OCI-LY1 (cell line): ENCODE data around the gene ZNF804B.

ENCODE experiments used
- H2AFZ ChIP-seq: fragments of 200-600 bp; sonication (generic), shearing (Covaris generic); 2 replicates; pipeline ENCODE4 v1.6.0; 2014; ENCODE audit warnings: antibody characterized with exemption, mild to moderate bottlenecking, low read length
- H3F3A ChIP-seq: fragments of 200-600 bp; sonication (generic), shearing (Covaris generic); 2 replicates; pipeline ENCODE4 v1.6.0; 2014; ENCODE audit warnings: mild to moderate bottlenecking, antibody characterized with exemption, low read length, moderate library complexity; ENCODE audit not compliant: insufficient read depth
- H3K27ac ChIP-seq: fragments of 200-600 bp; sonication (generic); 2 replicates; pipeline ENCODE4 v1.5.1; 2014; ENCODE audit warnings: low read length, mixed run types, mild to moderate bottlenecking, low read depth; ENCODE audit not compliant: poor library complexity, severe bottlenecking
- H3K27me3 ChIP-seq: fragments of 200-600 bp; sonication (generic); 2 replicates; pipeline ENCODE4 v1.6.0; 2014; ENCODE audit warnings: antibody characterized with exemption, mild to moderate bottlenecking, low read length, moderate library complexity; ENCODE audit not compliant: insufficient read depth
- H3K36me3 ChIP-seq: fragments of 200-600 bp; sonication (generic); 2 replicates; pipeline ENCODE4 v1.6.1; 2014; ENCODE audit warnings: mild to moderate bottlenecking, antibody characterized with exemption, low read length, moderate library complexity, mixed read lengths; ENCODE audit not compliant: insufficient read depth
- H3K4me1 ChIP-seq: fragments of 200-600 bp; sonication (generic); 2 replicates; pipeline ENCODE4 v1.5.1; 2014; ENCODE audit warnings: mild to moderate bottlenecking, low read length, moderate library complexity; ENCODE audit not compliant: insufficient read depth, severe bottlenecking
- H3K4me2 ChIP-seq: fragments of 200-600 bp; sonication (generic), shearing (Covaris generic); 2 replicates; pipeline ENCODE4 v1.6.1; 2014; ENCODE audit warnings: low read length
- H3K4me3 ChIP-seq: fragments of 200-600 bp; sonication (generic); 2 replicates; pipeline ENCODE4 v1.5.1; 2014; ENCODE audit warnings: low read length, low read depth, mild to moderate bottlenecking, mixed read lengths; ENCODE audit not compliant: poor library complexity, severe bottlenecking
- H3K79me2 ChIP-seq: fragments of 200-600 bp; shearing (Covaris generic); 2 replicates; pipeline ENCODE4 v1.6.1; 2016; ENCODE audit warnings: mixed run types, low read length, mixed read lengths; ENCODE audit not compliant: insufficient read depth
- H3K9ac ChIP-seq: fragments of 200-600 bp; sonication (generic), shearing (Covaris generic); 2 replicates; pipeline ENCODE4 v1.6.1; 2014; ENCODE audit warnings: mild to moderate bottlenecking, low read length, mixed read lengths
- H3K9me2 ChIP-seq: fragments of 200-600 bp; sonication (generic), shearing (Covaris generic); 2 replicates; pipeline ENCODE4 v1.6.1; 2014; ENCODE audit warnings: low read depth, mild to moderate bottlenecking, low read length, mixed read lengths
- H3K9me3 ChIP-seq: fragments of 200-600 bp; shearing (Covaris generic); 2 replicates; pipeline ENCODE4 v1.6.1; 2014; ENCODE audit warnings: low read length, mixed read lengths
- H4K20me1 ChIP-seq: fragments of 200-600 bp; sonication (generic), shearing (Covaris generic); 2 replicates; pipeline ENCODE4 v1.6.0; 2016; ENCODE audit warnings: mild to moderate bottlenecking, low read length; ENCODE audit not compliant: insufficient read depth
- EZH2 ChIP-seq: fragments of 200-600 bp; sonication (generic), shearing (Covaris generic); IDR thresholded peaks from 2 replicates; pipeline ENCODE4 v1.8.0; 2017; ENCODE audit warnings: borderline replicate concordance, mixed run types, mild to moderate bottlenecking, antibody characterized with exemption, low read length, moderate library complexity, mixed read lengths
- TF ChIP-seq, protein P1 (sequence below): fragments of 200-600 bp; sonication (generic), shearing (Covaris generic); IDR thresholded peaks from 2 replicates; pipeline ENCODE4 v1.5.1; 2017; ENCODE audit warnings: mild to moderate bottlenecking, antibody characterized with exemption, low read length, moderate library complexity, mixed read lengths

ZNF804B gene

DNA sequence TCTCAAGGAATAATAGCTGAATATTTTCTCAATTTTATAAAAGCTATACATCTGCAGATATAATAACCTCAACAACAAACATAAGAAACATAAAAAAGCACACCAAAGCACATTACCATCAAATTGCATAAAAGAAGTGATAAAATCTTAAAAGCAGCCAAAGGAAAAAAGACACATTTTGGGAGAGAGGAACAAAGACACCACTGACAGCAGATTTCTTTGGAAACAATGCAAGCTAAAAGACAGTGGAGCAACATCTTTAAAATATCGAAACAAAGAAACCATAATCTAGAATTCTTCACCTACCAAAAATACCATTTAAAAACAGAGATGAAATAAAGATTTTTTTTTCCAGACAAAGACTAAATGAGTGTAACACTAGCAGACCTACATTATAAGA, 91.7 kb downstream of the ZNF804B start:
- H3K79me2 ChIP-seq: no peaks in the 10 kb centered on the region
- H3F3A ChIP-seq: no peaks in the 10 kb centered on the region
- H3K9me3 ChIP-seq: no peaks in the 10 kb centered on the region; the same call in 1 of the 2 replicates
- H3K9ac ChIP-seq: no peak overlapping the region
- no peak overlapping the region for H3K27ac ChIP-seq
- H4K20me1 ChIP-seq: no peaks in the 10 kb centered on the region
- no peak overlapping the region for H2AFZ ChIP-seq
- no peak overlapping the region for H3K4me3 ChIP-seq
- no peak overlapping the region for H3K4me2 ChIP-seq
- no peaks in the 10 kb centered on the region for H3K27me3 ChIP-seq
- H3K36me3 ChIP-seq: no peaks in the 10 kb centered on the region
- no peak for TF ChIP-seq EZH2
- TF ChIP-seq, protein P1, sequence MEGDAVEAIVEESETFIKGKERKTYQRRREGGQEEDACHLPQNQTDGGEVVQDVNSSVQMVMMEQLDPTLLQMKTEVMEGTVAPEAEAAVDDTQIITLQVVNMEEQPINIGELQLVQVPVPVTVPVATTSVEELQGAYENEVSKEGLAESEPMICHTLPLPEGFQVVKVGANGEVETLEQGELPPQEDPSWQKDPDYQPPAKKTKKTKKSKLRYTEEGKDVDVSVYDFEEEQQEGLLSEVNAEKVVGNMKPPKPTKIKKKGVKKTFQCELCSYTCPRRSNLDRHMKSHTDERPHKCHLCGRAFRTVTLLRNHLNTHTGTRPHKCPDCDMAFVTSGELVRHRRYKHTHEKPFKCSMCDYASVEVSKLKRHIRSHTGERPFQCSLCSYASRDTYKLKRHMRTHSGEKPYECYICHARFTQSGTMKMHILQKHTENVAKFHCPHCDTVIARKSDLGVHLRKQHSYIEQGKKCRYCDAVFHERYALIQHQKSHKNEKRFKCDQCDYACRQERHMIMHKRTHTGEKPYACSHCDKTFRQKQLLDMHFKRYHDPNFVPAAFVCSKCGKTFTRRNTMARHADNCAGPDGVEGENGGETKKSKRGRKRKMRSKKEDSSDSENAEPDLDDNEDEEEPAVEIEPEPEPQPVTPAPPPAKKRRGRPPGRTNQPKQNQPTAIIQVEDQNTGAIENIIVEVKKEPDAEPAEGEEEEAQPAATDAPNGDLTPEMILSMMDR: no peak
- no peaks in the 10 kb centered on the region for H3K4me1 ChIP-seq
- H3K9me2 ChIP-seq: no peaks in the 10 kb centered on the region

DNA sequence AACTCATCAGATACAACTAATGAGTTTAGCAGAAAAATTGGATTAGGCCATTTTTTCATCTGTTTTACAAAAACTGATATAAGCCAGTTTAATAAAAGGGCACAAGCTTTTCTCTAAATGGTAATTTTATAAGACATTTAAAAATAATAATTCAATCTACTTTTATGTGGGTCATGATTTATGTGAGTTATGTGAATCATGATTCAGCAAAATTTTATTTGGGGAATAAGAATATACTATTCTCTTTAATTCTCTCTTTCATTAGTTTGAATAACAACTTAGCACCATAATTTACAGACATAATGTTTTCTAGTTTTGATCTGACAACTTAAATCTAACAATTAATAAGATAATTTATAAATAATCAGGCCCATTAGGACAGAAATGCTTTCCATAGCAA, 99.8 kb downstream of the ZNF804B start:
- H3K27me3 ChIP-seq: no peaks in the 10 kb centered on the region
- H3F3A ChIP-seq: no peaks in the 10 kb centered on the region
- no peaks in the 10 kb centered on the region for H4K20me1 ChIP-seq
- H3K79me2 ChIP-seq: no peaks in the 10 kb centered on the region
- no peak overlapping the region for H2AFZ ChIP-seq
- no peaks in the 10 kb centered on the region for H3K36me3 ChIP-seq
- no peak overlapping the region for H3K9ac ChIP-seq
- no peaks in the 10 kb centered on the region for H3K9me3 ChIP-seq
- H3K27ac ChIP-seq: no peak overlapping the region
- no peak overlapping the region for H3K4me2 ChIP-seq
- H3K4me3 ChIP-seq: no peak overlapping the region
- H3K4me1 ChIP-seq: no peaks in the 10 kb centered on the region
- no peak for TF ChIP-seq EZH2
- TF ChIP-seq, protein P1: no peak
- no peaks in the 10 kb centered on the region for H3K9me2 ChIP-seq

DNA sequence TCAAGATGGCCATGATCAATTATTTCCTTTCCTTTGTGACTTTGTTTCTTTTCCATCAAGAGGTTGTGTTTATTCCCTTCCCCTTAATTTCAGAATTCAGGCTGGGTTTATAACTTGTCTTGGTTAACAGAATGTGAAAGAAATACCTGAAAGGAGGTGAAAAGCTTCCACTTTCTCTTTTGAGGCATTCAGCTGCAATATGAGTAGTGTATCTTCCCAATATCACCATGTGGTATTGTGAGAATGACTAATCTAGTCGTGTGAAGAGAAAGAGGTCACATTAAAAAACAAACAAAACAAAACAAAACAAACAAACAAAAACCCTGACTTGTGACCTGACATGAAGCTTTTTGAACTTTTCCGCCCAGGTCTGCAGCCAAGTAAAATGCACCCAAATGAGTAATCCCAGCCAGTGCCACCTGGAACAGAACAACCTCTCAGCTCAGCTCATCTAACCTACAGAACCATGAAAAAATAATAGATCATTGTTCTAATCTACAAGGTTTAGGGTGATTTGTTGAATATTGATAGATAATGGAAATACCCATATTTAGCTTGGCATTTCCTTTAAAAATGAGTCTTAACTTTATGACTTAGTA, 106.9 kb downstream of the ZNF804B start:
- no peaks in the 10 kb centered on the region for H3K27me3 ChIP-seq
- no peaks in the 10 kb centered on the region for H3K9me3 ChIP-seq
- no peak overlapping the region for H3K4me3 ChIP-seq
- no peaks in the 10 kb centered on the region for H3F3A ChIP-seq
- H3K9ac ChIP-seq: no peak overlapping the region
- H3K4me2 ChIP-seq: no peak overlapping the region
- no peak overlapping the region for H3K27ac ChIP-seq
- no peaks in the 10 kb centered on the region for H3K36me3 ChIP-seq
- no peaks in the 10 kb centered on the region for H4K20me1 ChIP-seq
- no peaks in the 10 kb centered on the region for H3K4me1 ChIP-seq
- H3K79me2 ChIP-seq: no peaks in the 10 kb centered on the region
- no peaks in the 10 kb centered on the region for H3K9me2 ChIP-seq
- no peak for TF ChIP-seq EZH2
- TF ChIP-seq, protein P1: no peak
- no peak overlapping the region for H2AFZ ChIP-seq
